GM19328 (cell line): ENCODE results near the gene RAMACL.

Experiments used
- ATAC-seq: cut with Tn5 transposase; IDR thresholded peaks from one replicate; pipeline ENCODE4 v1.9.1; 2021; ENCODE audit warnings: mild to moderate bottlenecking, moderate library complexity; ENCODE audit not compliant: unreplicated experiment

Gene RAMACL

DNA sequence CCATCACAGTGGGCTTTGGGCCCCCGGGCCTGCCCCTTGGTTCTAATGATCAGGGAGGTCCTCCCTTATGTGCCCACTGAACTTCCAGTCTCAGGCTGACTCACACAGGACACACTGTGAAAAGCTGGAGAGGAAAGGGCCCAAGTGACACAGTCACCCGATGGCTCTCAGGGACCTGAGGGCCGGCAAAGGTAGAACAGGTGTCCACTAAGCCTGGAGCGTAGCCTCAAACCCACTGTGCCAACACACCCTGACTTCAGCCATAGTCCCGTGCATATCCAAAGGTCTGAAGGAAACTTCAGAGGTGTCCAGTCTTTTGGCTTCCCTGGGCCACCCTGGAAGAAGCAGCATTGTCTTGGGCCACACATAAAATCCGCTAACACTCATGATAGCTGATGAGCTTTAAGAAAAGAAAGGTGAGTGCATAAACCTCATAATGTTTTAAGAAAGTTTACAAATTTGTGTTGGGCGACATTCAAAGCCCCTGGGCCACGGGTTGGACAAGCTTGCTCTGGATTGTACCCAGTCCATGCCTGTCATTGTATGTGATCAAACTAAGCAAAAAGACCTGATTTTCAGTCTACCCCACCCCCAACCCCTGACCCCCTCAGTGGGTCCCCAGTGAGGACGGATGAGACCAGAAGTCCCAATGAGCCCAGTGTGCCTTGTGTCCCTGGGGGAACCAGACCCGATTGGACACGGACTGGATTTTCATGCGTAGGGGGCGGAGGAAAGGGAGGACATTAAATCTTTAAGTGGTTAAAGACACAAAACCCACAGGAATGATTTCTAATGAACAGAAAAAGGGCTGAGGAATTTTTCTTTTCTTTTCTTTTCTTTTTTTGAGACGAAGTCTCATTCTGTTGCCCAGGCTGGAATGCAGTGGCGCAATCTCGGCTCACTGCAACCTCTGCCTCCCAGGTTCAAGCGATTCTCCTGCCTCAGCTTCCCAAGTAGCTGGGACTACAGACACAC, 6.1 kb downstream of the RAMACL start:
- ATAC-seq = no peak

DNA sequence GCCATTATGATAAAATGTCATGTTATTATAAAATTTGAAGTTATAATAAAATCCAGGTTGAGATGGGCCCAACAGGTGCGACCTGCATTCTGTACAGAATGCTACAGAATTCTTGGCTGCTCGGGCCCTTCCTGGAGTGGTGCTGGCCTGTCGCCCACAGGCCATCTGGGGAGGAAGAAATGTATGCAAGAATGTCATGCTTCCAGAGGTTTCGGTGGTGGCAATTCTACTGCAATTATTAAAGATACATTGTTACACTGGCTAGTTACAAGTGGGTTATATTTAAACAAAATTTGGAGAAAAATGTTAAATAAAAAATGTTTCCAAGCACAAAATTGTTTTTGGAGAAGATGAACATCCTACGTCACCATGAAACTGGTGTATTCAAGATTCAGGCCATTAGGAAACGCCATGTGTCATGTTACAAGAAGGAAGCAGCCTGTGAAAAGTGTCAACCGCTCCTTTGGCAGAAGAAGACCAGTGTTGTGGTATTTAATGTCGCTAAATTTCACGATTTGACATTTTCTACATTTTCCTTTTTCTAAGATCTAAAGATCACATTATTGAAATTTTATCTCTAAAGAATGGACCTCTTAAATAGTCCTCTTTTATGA, 7.1 kb downstream of the RAMACL start:
- ATAC-seq = no peak

DNA sequence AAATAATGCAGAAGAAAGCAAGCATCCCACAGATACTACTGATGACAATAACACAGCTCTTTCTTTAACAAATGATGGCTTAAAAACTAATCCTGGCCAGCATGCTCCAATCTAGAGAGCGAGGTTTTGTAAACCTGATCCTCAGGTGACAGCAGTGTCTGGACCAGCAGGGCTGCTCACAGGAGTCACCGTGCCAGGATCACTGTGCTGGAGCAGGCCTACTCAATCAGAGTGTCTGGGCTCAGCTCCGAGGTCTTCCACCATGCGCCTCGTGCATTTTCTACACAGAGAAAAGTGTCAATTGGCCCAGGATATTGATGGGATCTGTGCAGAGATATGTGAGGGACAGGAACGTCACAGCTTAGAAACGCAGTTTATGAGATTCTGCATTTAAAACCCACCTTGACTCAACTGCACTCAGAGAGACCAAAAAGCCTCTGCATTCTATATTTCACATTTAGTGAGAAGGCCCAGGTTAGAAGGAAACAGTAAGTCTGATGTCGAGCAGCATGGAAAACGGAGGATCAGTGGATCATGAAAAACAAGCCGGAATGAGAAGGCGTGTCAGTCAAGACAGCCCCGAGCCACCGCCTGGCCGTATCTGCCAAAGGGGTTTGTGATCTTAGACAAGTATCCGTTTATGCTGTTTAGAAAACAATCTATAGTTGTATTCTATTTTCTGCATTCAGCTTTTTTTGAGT, 7.8 kb downstream of the RAMACL start:
- ATAC-seq = no peak

DNA sequence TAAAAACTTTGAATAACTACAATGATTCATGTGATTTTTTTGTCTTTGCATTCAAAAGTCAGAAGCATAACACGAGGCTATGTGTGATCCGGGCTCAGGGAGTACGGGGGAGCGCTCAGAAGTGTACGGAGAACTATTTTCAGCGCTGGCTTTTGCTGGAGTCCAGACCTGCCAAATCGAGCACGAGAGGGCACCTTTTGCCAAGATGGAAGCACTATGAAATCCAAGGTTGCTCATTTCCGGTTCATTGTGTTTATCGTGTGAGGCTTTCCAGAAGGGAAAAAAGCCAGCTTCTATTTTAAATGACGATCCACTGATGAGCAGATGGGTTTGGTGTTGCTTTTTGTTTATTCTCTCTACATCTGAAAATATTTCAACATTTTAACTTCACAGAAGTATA, 11.3 kb downstream of the RAMACL start:
- ATAC-seq = no peak

DNA sequence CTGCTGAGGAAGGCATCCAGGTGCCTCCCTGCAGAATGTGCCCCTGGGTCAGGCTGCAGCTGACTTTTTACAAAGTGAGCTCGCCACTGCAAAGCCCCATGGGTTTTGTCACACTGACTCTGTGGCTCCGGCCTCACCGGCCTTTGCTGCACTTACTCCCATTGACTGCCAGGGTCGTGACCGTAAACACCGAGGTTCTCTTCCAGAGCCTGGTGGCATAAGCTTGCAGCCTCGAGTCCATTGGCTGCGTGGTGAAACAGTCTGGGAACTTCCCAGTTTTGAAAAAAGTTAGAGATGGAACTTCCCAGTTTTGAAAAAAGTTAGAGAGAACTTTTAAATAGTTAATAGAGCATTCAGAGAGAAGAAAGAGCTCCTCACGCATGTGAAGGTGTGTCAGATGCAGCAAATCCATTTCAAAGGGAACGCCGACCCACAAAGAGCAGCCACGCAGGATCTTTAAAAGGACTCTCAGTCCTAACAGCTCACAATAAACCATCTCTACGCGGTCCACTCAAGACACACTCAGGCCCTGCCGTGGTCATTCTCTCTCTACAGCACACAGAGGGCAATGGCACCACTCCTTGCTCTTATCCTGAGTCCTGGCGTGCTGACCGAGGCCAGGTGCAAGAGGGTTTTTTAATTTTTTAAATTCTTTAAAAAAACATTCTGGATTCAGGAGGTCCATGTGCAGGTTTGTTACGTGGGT, 12.8 kb downstream of the RAMACL start:
- ATAC-seq = no peak

DNA sequence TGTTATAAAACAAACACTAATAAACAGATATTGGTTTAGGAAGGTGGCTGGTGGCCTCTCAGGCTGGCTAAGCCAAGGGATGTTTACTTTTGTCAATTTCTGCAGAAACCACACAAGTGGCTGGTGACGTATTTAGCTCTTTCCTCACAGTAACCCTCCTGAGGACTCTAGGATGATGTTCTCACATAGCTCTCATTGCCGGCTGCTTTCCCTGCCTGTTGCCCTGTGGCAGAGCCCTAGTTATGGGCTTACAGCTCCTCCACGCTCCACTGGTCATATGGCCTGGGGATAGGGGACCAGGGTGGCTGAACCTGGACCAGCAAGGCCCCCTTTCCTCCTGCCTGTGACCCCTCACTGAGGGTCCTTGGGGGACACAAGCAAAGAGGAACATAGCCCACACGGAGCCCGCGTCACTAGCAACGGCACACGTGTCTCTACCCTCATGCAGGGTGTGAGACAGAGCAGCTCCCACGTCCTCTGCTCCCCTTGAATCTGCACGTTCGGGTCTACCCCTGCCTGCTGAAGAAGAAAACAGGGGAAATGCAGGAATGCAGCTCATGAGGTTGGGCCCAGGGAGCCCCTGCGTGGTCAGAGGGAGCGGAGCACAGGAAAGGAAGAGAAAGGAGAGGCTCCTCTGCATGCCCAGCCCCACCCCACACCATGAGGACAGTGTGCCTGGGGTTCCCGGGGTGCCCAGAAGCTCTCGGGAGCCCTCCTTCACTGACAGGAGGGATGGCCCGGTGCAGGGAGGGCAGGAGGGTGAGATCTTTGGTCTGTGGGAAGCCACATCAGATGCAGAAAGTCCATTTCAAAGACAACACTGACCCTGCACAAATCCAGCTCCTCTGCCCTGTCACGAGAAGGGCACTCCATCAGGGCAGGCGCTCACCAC, 13.9 kb downstream of the RAMACL start:
- no peak for ATAC-seq

DNA sequence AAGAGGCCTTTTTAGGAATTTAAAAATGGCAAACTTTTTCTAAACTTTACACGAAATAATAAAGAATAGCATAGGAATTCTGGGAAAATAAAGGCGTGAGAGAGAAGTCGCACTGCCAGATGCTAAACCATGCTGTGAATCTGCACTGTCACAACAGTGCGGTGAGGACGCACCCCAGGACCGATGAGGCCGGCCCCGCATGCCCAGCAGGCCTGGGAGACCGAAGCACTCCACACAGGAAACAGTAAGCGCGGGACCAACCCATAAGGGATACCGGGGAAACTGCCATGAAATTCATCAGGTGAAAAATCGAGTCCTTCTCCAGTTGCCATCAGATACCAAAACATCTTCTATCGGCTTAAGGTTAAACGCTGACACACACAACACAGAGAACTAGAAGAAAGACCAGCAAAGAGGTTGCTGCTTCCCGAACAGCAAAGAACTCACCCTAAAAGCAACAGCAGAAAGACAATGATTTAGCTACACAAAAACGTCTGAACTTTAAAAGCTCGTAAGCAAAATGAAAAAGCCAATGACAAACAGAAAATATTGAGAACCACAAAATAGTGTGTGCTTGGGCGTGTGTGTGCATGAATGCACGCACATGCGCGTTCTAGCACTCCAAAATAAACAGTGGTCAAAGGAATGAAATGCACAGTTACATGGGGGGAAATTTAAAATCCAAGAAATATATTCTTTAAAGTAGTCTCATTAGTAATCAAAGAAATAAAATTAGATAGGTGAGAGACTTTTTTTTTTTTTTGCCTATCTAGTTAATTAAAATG, 15.4 kb downstream of the RAMACL start:
- ATAC-seq = no peak

DNA sequence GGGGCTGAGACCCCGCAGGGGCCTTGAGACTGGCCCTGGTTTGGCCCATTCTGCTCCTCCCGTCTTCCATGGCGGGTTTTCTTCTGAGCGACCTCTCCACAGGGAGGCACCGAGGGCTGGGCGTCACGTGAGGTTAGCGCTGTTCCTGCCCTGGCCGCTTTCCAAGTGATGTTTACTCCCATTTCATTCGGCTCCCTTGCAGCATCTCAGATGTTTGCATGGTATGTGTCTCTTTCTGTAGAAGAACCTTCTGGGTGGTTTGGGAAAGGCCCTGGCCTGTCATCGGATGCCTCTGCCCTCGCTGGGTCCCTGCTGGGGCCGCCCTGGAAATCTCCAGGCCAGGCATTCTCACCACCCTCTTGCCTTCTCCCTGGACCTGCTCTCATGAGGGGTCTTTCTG, 17.3 kb downstream of the RAMACL start:
- ATAC-seq = no peak

DNA sequence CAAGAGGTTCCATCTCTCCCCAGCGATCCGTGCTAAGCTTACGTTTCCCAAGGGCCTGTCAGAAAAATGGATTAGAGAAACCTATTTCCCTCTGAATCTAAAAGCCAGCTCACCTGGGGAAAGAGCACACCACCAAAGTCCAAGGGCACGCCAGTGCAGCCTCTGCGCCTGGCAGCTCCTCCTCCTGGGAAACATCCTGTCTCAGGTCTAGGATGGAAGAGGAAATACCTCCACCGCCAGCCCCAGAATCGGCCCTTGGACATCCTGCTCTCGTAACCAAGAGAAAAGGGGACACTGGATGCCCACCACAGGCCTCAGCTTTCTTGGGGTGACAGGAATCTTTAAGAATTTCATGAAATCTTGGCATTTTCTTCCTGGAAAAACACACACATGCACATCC, 18.7 kb downstream of the RAMACL start:
- ATAC-seq = no peak

DNA sequence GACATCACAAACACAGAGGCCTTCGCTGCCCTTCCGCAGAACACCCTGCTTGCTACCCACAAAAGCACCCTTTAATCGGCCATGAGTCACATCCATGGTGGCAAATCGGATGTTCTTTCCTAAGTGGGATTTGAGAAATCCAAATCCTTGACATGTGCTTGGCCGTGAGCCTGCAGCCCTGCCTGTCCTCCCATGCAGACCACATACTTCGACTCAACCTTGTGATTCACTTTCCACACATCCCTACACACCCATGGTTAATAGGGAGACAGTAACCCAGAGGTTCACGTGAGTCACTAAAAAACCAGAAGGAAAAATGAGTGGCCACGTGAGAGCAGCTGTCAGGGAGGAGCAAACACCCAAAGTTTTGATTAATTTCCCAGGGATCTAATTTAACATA, 19.4 kb downstream of the RAMACL start:
- no peak for ATAC-seq

DNA sequence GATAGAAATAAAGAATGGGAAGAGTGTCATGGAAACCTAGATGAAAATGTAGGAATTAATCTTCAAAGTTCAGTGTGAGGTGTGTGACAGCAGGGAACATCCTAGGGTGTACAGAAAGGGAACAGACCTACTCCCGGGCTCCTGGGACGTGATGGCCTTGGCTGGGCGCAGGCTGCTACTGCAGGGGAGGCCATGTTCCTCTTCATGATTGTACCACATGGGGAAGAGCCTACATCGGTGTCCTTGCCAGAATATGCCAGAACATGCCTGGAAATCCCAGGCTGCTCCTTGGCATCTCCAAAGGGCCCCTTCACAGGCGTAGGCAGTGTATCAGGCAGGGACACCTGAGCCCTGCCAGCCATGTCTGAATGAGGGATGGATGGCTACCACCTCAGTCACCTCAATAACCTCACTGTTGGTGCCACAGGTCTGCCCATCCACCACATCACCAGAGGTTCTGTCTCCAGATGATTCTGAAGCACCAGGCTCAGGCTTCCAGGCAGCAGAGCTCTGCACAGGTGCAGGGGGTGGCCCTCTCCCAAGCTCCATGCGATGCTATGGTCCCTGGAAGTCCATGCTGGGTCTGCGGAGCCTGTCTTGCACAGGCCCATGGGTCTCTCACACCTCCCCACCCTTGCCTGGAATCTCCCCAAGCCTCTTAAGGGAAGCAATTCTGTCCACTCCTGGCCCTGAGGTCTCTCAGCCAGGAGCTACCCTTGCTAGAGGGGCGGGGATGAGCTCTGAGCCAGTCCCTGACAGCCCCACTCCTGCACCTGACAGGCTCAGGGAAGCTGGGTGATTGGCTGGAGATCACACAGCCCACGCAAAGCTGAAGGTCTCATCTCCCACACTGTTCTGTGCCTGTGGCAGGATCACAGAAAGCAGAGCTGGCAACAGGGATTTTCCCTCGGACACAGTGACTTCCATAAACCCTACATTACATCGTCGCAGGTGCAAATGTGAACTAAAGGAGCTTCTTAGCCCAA, 20.2 kb downstream of the RAMACL start:
- no peak for ATAC-seq

DNA sequence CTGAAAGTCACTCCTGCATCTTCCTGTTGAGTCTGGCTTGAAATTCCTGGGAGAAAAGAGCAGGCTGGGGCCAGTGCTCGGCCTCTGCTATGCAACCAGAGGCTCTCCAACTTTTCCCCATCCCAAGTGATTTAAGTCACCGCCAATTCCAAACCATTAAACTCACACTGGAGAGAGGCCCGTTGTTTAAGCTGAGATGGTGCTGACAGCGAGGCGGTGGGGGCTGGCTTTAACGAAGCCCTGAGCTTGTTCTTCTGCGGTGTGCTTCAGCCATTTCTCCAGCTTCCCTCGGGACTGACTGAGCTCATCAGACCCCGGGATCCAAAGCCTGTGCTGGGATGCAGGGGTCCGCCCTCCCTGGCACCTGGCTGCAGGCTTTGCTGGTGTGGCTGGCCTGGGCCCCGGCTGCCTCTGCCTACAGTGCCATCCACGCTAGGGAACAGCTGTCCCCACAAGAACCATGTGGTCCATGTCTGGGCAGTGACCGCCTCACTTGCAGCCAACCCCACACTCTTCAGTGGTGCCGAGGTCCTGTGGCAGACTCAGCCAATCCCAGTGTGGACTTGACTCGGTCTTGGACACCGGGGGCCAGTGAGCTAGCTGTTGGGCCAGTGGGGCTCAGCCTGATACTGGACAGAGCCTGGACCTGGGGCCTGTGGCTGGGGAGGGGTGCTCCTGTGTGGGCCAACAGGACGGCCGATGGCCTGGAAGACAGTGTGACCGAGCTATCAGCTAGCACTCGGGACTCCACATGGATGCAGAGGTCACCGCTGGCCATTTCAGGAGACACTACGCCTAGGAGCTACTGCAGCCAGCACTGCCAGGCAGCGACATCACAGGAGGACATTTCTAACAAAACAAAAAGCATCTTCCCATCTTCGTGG, 21.2 kb downstream of the RAMACL start:
- ATAC-seq = no peak

DNA sequence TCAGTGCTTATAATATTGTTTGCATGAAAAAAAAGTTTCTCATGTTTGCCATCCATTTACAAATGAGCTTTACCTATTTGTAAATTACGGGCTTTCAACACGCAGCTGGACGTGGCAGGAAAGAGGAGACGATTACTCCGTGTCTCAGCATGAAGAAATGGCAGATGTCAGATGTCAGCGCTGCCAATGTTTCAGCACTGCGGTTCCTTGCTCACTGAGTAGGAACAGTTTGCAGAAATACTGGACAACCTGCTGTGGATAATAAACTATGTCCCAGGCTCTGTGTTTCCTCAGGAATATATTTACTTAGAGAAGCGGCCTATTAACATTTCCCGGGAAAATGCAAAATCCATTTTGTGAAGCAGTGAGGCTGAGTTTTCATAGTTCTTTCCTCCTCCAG, 22.7 kb downstream of the RAMACL start:
- no peak for ATAC-seq

DNA sequence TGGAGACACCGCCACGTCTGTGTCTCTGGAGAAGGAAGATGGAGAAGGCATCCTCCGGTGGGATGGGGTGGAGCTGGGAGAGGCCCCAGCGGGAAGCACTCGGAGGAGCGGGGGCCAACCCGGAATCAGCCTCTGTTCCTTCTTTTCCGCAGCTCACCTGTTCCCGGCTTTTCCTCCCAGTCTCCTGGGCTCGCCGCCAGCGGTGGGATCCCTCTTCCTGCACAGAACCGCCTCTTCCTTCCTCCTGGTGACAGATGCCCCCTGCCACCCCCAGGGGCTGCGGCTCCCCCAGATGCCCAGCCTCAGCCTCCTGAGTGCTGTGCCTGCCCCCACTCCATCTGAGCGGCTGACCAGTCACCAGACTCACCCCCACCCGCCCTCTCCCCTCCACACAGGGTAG, 23.3 kb downstream of the RAMACL start:
- ATAC-seq = no peak

DNA sequence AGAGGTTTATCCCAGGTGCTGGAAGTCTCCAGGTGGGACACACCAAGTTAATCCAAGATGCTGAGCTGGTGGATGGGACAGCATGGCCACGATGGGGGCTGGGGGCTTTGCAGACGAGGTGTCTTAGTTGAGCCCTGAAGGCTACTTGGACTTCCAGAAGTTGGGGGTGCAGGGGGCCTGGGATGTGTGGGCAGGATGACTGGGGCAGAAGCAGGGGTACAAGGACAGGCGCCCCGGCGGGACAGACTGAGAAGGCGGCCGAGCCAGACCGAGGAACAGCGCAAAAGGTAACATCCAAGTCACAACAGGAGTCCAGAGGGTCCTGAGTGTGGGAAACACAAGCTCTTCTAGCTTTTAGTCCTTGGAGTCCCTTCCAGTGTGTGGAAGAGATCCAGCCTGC, 23.8 kb downstream of the RAMACL start:
- ATAC-seq = no peak

DNA sequence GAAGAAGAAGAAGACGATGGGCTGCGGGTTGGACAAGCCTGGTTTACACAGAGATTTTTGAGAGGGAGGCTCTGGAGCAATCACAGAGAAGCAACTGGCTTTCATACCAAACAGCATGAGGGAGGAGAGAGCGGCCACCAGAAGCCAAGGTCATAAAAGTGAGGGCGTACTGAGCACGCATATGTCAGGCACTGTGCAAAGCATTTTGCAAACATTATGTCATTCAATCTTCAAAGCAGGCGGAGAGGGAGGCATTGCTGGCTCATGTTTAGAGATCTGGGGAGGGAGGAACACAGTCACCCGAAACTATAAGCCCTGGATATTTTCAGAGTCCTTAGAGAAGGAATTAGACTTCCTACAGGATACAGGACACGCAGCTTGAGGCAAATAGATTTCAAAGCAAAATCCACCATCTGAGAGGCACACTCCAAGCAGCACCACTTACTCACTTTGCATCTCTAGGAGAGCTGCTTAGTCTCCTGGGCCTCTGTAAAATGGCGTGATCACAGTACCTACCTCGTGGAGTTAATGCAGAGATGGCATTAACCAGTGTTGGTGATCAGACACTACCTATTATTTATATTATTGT, 24.6 kb downstream of the RAMACL start:
- ATAC-seq = no peak

DNA sequence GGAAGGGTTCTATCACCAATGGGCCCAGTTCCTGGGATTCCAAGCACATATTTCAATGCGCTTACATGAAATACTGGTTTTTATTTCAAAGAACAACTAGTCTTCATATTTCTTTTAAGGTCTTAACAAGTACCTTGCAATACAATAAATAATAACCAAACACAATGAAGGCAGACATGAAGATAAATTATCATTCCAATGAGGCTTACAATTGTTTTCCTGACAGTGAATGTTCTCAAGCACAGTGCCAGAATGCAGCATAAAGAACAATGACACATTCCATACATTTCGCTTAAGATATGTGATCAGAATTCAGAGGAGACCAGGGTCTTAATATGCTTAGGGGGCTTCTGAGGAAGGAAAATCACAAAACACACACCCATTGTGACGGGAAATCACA, 26.3 kb downstream of the RAMACL start:
- no peak for ATAC-seq
